Endothelial cell of umbilical vein (primary cell): ENCODE measurements around the gene PGGHG. TPM values are rescaled to one million over a fixed set of nuclear protein-coding genes. Genes with fewer than 3 reads are reported as not detected.

Experiments
- BruUV-seq: library from RNA; stranded (reverse); fragments of 400-500 nt; replicated peaks from 2 replicates; lab custom pipeline; 2021; lab: Mats Ljungman, UMichigan
- CTCF ChIA-PET: fragments of 300-600, 350-600 bp; sonication (Branson Sonifier 250); formaldehyde crosslinking; loops from one replicate; lab custom pipeline; 2021; ENCODE audit warnings: antibody characterized with exemption, inconsistent platforms; lab: Charles Lee
- POLR2A ChIA-PET: fragments of 300-600, 350-600 bp; sonication (Branson Sonifier 250); formaldehyde crosslinking; loops from one replicate; lab custom pipeline; 2021; ENCODE audit warnings: antibody characterized with exemption, inconsistent platforms; lab: Charles Lee
- DNase-seq: peaks from one replicate; pipeline ENCODE4 v3.0.0-alpha.2; 2011; ENCODE audit warnings: low read depth, low spot score
- FAIRE-seq: peaks from 2 replicates; lab custom pipeline; 2011; peaks lifted over from hg19 to GRCh38; lab: Jason Lieb, UNC
- H2AFZ ChIP-seq: 2 replicates; pipeline ENCODE4 v1.6.0; 2012; ENCODE audit warnings: low read depth, low read length, control low read depth, inconsistent platforms
- H3K27ac ChIP-seq: 2 replicates; pipeline ENCODE4 v1.5.1; 2011; ENCODE audit warnings: low read depth, mild to moderate bottlenecking, control low read depth, low read length, moderate library complexity; ENCODE audit not compliant: insufficient read depth
- H3K27me3 ChIP-seq, 2 experiments: 2 replicates each; pipeline versions ENCODE4 v1.6.0 to v1.6.1; 2011; ENCODE audit warnings: low read length in 2 of 2, mixed read lengths in 1 of 2; ENCODE audit not compliant: control insufficient read depth in 2 of 2, insufficient read depth in 2 of 2
- H3K36me3 ChIP-seq, 2 experiments: 2 replicates in 1 of 2; 3 replicates in 1 of 2; pipeline ENCODE4 v1.5.1; 2011; ENCODE audit warnings: low read length in 2 of 2, mild to moderate bottlenecking in 1 of 2, moderate library complexity in 1 of 2; ENCODE audit not compliant: control insufficient read depth in 2 of 2, insufficient read depth in 2 of 2; ENCODE audit errors: extremely low read depth in 1 of 2
- H3K4me1 ChIP-seq: 3 replicates; pipeline ENCODE4 v1.5.1; 2011; ENCODE audit warnings: mild to moderate bottlenecking, low read length; ENCODE audit not compliant: control insufficient read depth, insufficient read depth; ENCODE audit errors: extremely low read depth
- H3K4me2 ChIP-seq: 2 replicates; pipeline ENCODE4 v1.6.1; 2011; ENCODE audit warnings: low read length, control low read depth, mixed read lengths; ENCODE audit not compliant: insufficient read depth
- H3K4me3 ChIP-seq, 3 experiments: fragments of 200-600 bp in 1 of 3; sonication (generic), shearing (Covaris generic) in 1 of 3; replicated peaks in 1 of 3; 2 replicates each; pipeline ENCODE4 v1.5.1; 2011 to 2016; ENCODE audit warnings: control low read depth in 3 of 3, low read length in 3 of 3, mild to moderate bottlenecking in 2 of 3, inconsistent platforms in 1 of 3, low read depth in 1 of 3, moderate library complexity in 1 of 3; ENCODE audit not compliant: insufficient read depth in 1 of 3
- H3K79me2 ChIP-seq: 2 replicates; pipeline ENCODE4 v1.6.0; 2012; ENCODE audit warnings: low read length, inconsistent platforms; ENCODE audit not compliant: control insufficient read depth, insufficient read depth
- H3K9ac ChIP-seq: replicated peaks from 2 replicates; pipeline ENCODE3; 2011; ENCODE audit warnings: low read length, control low read depth; ENCODE audit not compliant: insufficient read depth; ENCODE audit errors: extremely low read depth
- H3K9me1 ChIP-seq: replicated peaks from 3 replicates; pipeline ENCODE4 v1.6.0; 2011; ENCODE audit warnings: mild to moderate bottlenecking, low read length; ENCODE audit not compliant: control insufficient read depth, insufficient read depth; ENCODE audit errors: extremely low read depth
- H3K9me3 ChIP-seq: replicated peaks from 2 replicates; pipeline ENCODE4 v1.5.1; 2012; ENCODE audit warnings: low read length, inconsistent platforms; ENCODE audit not compliant: control insufficient read depth, insufficient read depth
- H4K20me1 ChIP-seq: replicated peaks from 2 replicates; pipeline ENCODE3; 2011; ENCODE audit warnings: mild to moderate bottlenecking, low read length; ENCODE audit not compliant: control insufficient read depth, insufficient read depth; ENCODE audit errors: extremely low read depth
- CTCF ChIP-seq, 2 donors: IDR thresholded peaks; 1 replicate in 1 of 2; 2 replicates in 1 of 2; pipeline ENCODE4 v1.5.1; 2011; ENCODE audit warnings: low read length in 2 of 2, mild to moderate bottlenecking in 2 of 2, moderate library complexity in 2 of 2, control low read depth in 1 of 2, inconsistent platforms in 1 of 2, low read depth in 1 of 2; ENCODE audit not compliant: insufficient read depth in 1 of 2; ENCODE audit errors: extremely low read depth in 1 of 2
- EZH2 ChIP-seq: IDR thresholded peaks from 2 replicates; pipeline ENCODE4 v1.6.1; 2012; ENCODE audit warnings: borderline replicate concordance, low read depth, mild to moderate bottlenecking, moderate library complexity, low read length, inconsistent platforms; ENCODE audit not compliant: severe bottlenecking
- FOS ChIP-seq: IDR thresholded peaks from 2 replicates; pipeline ENCODE4 v1.6.1; 2011; ENCODE audit warnings: mild to moderate bottlenecking, low read length, moderate library complexity, borderline replicate concordance; ENCODE audit not compliant: insufficient read depth
- GATA2 ChIP-seq: IDR thresholded peaks from 2 replicates; pipeline ENCODE4 v1.7.0; 2011; ENCODE audit warnings: low read depth, mild to moderate bottlenecking, moderate library complexity, mixed read lengths, low read length; ENCODE audit not compliant: insufficient read length, insufficient read depth
- JUN ChIP-seq: IDR thresholded peaks from 2 replicates; pipeline ENCODE4 v1.6.1; 2011; ENCODE audit warnings: borderline replicate concordance, low read depth; ENCODE audit not compliant: insufficient read length, insufficient read depth
- MAX ChIP-seq: IDR thresholded peaks from 2 replicates; pipeline ENCODE4 v1.6.1; 2011; ENCODE audit not compliant: insufficient read depth, insufficient read length
- MYC ChIP-seq: IDR thresholded peaks from one replicate; pipeline ENCODE4 v1.6.1; 2011; ENCODE audit warnings: mild to moderate bottlenecking, low read depth, low read length
- POLR2A ChIP-seq: IDR thresholded peaks from 2 replicates; pipeline ENCODE4 v1.6.1; 2012; ENCODE audit warnings: low read depth, mild to moderate bottlenecking, control low read depth, low read length
- POLR2AphosphoS5 ChIP-seq: IDR thresholded peaks from 2 replicates; pipeline ENCODE4 v1.6.1; 2012; ENCODE audit warnings: low read depth, mild to moderate bottlenecking, control low read depth, low read length, moderate library complexity; ENCODE audit not compliant: insufficient read depth
- dilution Hi-C: fragments of 300-500 bp; cut with MboI; formaldehyde crosslinking; loops from one replicate; pipeline ENCODE4 v1.15.0; 2019; ENCODE audit warnings: low sequenced_read_pairs; ENCODE audit not compliant: extremely low pct_ligation_motif_present
- intact Hi-C: fragments of 100-400 bp; cut with micrococcal nuclease; formaldehyde crosslinking; loops from one replicate; pipeline ENCODE4 v1.10.0; 2022
- polyA plus RNA-seq, 4 experiments: library from polyadenylated mRNA; depleted of rRNA in 3 of 4; stranded (reverse) in 3 of 4; unstranded in 1 of 4; fragments of >200 nt; gene quantifications; 2 replicates each; pipeline versions ENCODE4 v1.2.1 to v1.2.3, GENCODE V29; 2011 to 2012; ENCODE audit warnings: missing spikeins in 1 of 4
- total RNA-seq: library from RNA; stranded (reverse); gene quantifications from 2 replicates; pipeline ENCODE4 v1.2.3, GENCODE V29; 2021

Gene PGGHG
- total and polyA plus RNA-seq, 2 donors (not counting 3 experiments of a cell fraction or from before 2014, with no cell fraction given): 31.6 to 42.4 TPM

GRCh38 chr11:241634-242033 is 47.3 kb upstream of the PGGHG start:
- H3K4me2 ChIP-seq: no peak overlapping the region
- DNase-seq (no peak), FAIRE-seq (no peak)
- H2AFZ ChIP-seq: no peak overlapping the region
- H3K4me3 ChIP-seq: no peak overlapping the region
- intact Hi-C loops (no loop called here), dilution Hi-C loops (no loop called here)
- no peaks in the 10 kb centered on the region for H3K9me1 ChIP-seq
- no TSS peak for BruUV-seq
- H3K27me3 ChIP-seq: no peaks in the 10 kb centered on the region
- ChIA-PET POLR2A (no interaction called here), CTCF (interaction anchor here (5.8 kb wide), 1 partner anchor 9 kb away, joined by 33 read pairs; no protein-coding TSS in a partner anchor)
- H3K79me2 ChIP-seq: peaks cover 47% of the 10 kb centered on the region
- no peaks in the 10 kb centered on the region for H4K20me1 ChIP-seq
- TF ChIP-seq FOS: no peak
- TF ChIP-seq POLR2AphosphoS5: no peak
- TF ChIP-seq GATA2: no peak
- no peak for TF ChIP-seq JUN
- TF ChIP-seq CTCF (IDR thresholded peaks at IDR 0.05; ENCODE audit: extremely low read depth in 1 of 2, insufficient read depth in 1 of 2, low read depth in 1 of 2, low read length in 2 of 2): no peak
- no peak for TF ChIP-seq POLR2A
- no peak for TF ChIP-seq MYC
- TF ChIP-seq EZH2: no peak
- no peak for TF ChIP-seq MAX
- no peaks in the 10 kb centered on the region for H3K9me3 ChIP-seq
- no peak overlapping the region for H3K9ac ChIP-seq
- peaks cover 16 to 21% of the 10 kb centered on the region in 2 experiments for H3K36me3 ChIP-seq
- H3K4me1 ChIP-seq: peaks cover 12% of the 10 kb centered on the region
- no peak overlapping the region for H3K27ac ChIP-seq
